Astrocyte (in vitro differentiated cells and primary cell): ENCODE data around the gene PMS2.
"Not testable (repeated sequence)": the region's sequence is repeated elsewhere in the genome, so short reads cannot be mapped to it uniquely, and the experiment has no call there.

Experiments
- EZH2 ChIP-seq: IDR thresholded peaks from 2 replicates; pipeline ENCODE4 v1.6.1; 2012; ENCODE audit warnings: mild to moderate bottlenecking, low read length, inconsistent platforms; ENCODE audit not compliant: insufficient read depth
- TF ChIP-seq, protein P1 (sequence below): IDR thresholded peaks from 2 replicates; pipeline ENCODE4 v1.5.1; 2011; ENCODE audit warnings: low read depth, mild to moderate bottlenecking, inconsistent platforms, low read length, moderate library complexity; ENCODE audit not compliant: insufficient read depth

DNA sequence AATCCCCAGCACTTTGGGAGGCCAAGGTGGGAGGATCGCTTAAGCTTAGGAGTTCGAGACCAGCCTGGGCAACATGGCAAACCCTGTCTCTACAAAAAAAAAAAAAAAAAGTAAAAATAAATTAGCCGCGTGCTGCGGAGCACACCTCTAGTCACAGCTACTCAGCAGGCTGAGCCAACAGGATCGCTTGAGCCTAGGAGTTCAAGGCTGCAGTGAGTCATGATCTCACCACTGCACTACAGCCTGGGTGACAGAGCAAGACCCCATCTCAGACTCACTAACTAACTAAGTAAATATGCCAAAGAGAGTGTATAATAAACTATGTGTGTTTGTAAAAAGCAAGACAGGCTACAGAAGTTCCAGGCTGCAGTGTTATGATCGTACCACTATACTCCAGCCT, 45.0 kb downstream of the PMS2 start:
- TF ChIP-seq, protein P1, sequence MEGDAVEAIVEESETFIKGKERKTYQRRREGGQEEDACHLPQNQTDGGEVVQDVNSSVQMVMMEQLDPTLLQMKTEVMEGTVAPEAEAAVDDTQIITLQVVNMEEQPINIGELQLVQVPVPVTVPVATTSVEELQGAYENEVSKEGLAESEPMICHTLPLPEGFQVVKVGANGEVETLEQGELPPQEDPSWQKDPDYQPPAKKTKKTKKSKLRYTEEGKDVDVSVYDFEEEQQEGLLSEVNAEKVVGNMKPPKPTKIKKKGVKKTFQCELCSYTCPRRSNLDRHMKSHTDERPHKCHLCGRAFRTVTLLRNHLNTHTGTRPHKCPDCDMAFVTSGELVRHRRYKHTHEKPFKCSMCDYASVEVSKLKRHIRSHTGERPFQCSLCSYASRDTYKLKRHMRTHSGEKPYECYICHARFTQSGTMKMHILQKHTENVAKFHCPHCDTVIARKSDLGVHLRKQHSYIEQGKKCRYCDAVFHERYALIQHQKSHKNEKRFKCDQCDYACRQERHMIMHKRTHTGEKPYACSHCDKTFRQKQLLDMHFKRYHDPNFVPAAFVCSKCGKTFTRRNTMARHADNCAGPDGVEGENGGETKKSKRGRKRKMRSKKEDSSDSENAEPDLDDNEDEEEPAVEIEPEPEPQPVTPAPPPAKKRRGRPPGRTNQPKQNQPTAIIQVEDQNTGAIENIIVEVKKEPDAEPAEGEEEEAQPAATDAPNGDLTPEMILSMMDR = not testable (repeated sequence)
- not testable (repeated sequence) for TF ChIP-seq EZH2
